Nephron progenitor cell (in vitro differentiated cells): ENCODE results near the gene FLII.
"Not testable (repeated sequence)": the region's sequence is repeated elsewhere in the genome, so short reads cannot be mapped to it uniquely, and the experiment has no call there.

Experiments
- DNase-seq: peaks from one replicate; pipeline ENCODE4 v3.0.0; 2021
- H3K27ac Mint-ChIP-seq: 2 replicates; pipeline ENCODE4 v1.8.0; 2021; ENCODE audit warnings: mild to moderate bottlenecking, moderate library complexity, mixed read lengths
- H3K27me3 Mint-ChIP-seq: 2 replicates; pipeline ENCODE4 v1.8.0; 2021; ENCODE audit warnings: mild to moderate bottlenecking, low read depth, mixed read lengths; ENCODE audit not compliant: poor library complexity
- H3K36me3 Mint-ChIP-seq: 2 replicates; pipeline ENCODE4 v1.8.0; 2021; ENCODE audit warnings: low read depth, mixed read lengths
- H3K4me1 Mint-ChIP-seq: 2 replicates; pipeline ENCODE4 v1.8.0; 2021; ENCODE audit warnings: mixed read lengths
- H3K4me3 Mint-ChIP-seq: 2 replicates; pipeline ENCODE4 v1.8.0; 2021; ENCODE audit warnings: mild to moderate bottlenecking, moderate library complexity, mixed read lengths
- H3K9me3 Mint-ChIP-seq: 2 replicates; pipeline ENCODE4 v1.8.0; 2021; ENCODE audit warnings: mild to moderate bottlenecking, moderate library complexity, mixed read lengths
- CTCF ChIP-seq: fragments of 200-600 bp; sonication (generic); IDR thresholded peaks from 2 replicates; pipeline ENCODE4 v1.5.0; 2021; ENCODE audit warnings: antibody characterized with exemption

The FLII gene

GRCh38 chr17:18258356-18259038, at the start of gene FLII:
Gene FLII (minus strand): TSS chr17:18258738. CDS start chr17:18258690, 48 bp downstream.
- Mint-ChIP-seq H3K27ac (peak within 1 kb of the TSS; percentile 26), H3K27me3 (peaks cover 3% of the 10 kb centered on the region), H3K9me3 (no peaks in the 10 kb centered on the region), H3K36me3 (peaks cover 6% of the 10 kb centered on the region), H3K4me1 (peaks cover 42% of the 10 kb centered on the region), H3K4me3 (peak within 1 kb of the TSS; percentile 94)
- peak; percentile 64 for DNase-seq
- no peak for TF ChIP-seq CTCF

GRCh38 chr17:18303206-18303605, 44.7 kb upstream of the FLII start:
- not testable (repeated sequence) for H3K9me3 Mint-ChIP-seq, DNase-seq, H3K27ac Mint-ChIP-seq, H3K27me3 Mint-ChIP-seq, H3K4me3 Mint-ChIP-seq, H3K4me1 Mint-ChIP-seq
- peaks cover 68% of the 10 kb centered on the region for H3K36me3 Mint-ChIP-seq

- Mint-ChIP-seq H3K9me3 (no peaks in the 10 kb centered on the region), H3K4me1 (no peaks in the 10 kb centered on the region), H3K27ac (peak overlapping the region; percentile 87), H3K36me3 (peaks cover 75% of the 10 kb centered on the region), H3K27me3 (no peaks in the 10 kb centered on the region), H3K4me3 (no peak overlapping the region)
- no peak for TF ChIP-seq CTCF
- DNase-seq = no peak
Measured at GRCh38 chr17:18300725-18301480, 42.4 kb upstream of the FLII start.

GRCh38 chr17:18298061-18298460, 39.5 kb upstream of the FLII start:
- DNase-seq, H3K27ac Mint-ChIP-seq, H3K9me3 Mint-ChIP-seq, H3K4me3 Mint-ChIP-seq, H3K4me1 Mint-ChIP-seq, H3K27me3 Mint-ChIP-seq: not testable (repeated sequence)
- H3K36me3 Mint-ChIP-seq = peaks cover 77% of the 10 kb centered on the region

GRCh38 chr17:18291718-18292540, 33.4 kb upstream of the FLII start:
- Mint-ChIP-seq H3K27ac (peak overlapping the region; percentile 94), H3K36me3 (peaks cover 87% of the 10 kb centered on the region), H3K9me3 (peaks cover 3% of the 10 kb centered on the region), H3K4me3 (no peak overlapping the region), H3K27me3 (no peaks in the 10 kb centered on the region), H3K4me1 (no peaks in the 10 kb centered on the region)
- no peak for TF ChIP-seq CTCF
- no peak for DNase-seq

GRCh38 chr17:18285296-18285695, 26.8 kb upstream of the FLII start:
- TF ChIP-seq CTCF = no peak
- Mint-ChIP-seq H3K9me3 (peaks cover 3% of the 10 kb centered on the region), H3K4me1 (no peaks in the 10 kb centered on the region), H3K36me3 (peaks cover 85% of the 10 kb centered on the region), H3K4me3 (no peak overlapping the region), H3K27me3 (no peaks in the 10 kb centered on the region), H3K27ac (no peak overlapping the region)
- no peak for DNase-seq
